MM.1S (cell line): ENCODE data around the gene KRT2.

Source experiments
- CTCF ChIP-seq: fragments of 300-600 bp; sonication (generic); IDR thresholded peaks from 2 replicates; pipeline ENCODE4 v1.5.1; 2016; ENCODE audit warnings: antibody characterized with exemption, low read length, mixed read lengths
- EZH2 ChIP-seq: fragments of 300-600 bp; sonication (generic); optimal IDR thresholded peaks from 2 replicates; pipeline ENCODE3; 2017; ENCODE audit warnings: low read depth, mild to moderate bottlenecking, antibody characterized with exemption, low read length, mixed read lengths
- EZH2phosphoT487 ChIP-seq: fragments of 300-600 bp; sonication (generic); IDR thresholded peaks from 2 replicates; pipeline ENCODE4 v1.6.1; 2018; ENCODE audit warnings: antibody characterized with exemption, low read length

- no peak for TF ChIP-seq CTCF
- no peak for TF ChIP-seq EZH2phosphoT487
- TF ChIP-seq EZH2: no peak
Measured at GRCh38 chr12:52701281-52701680, 49.3 kb upstream of the KRT2 start.
